ENCODE results near the gene CDC42EP4. TPM values are rescaled to one million over a fixed set of nuclear protein-coding genes. Genes with fewer than 3 reads are reported as not detected.

Gene CDC42EP4
- total and polyA plus RNA-seq, 2 donors from 2014 or later, result 26.2 to 76.9 TPM

DNA sequence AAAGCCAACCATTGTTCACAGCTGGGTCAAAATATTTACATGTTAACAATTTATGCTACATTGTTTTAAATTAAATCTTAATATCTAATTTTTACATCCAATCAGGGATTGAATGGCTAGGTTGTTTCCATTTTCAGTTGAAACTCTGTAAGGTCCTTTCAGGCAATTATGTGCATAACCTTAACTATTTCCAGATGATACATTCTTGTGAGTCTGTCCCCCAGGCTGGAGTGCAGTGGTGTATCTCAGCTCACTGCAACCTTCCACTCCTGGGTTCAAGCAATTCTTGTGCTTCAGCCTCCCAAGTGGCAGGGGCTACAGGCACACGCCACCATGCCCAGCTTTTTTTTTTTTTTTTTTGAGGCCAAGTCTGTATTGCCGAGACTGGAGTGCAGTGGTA is 10.4 kb downstream of the CDC42EP4 start:
- intact Hi-C loops (cut with DNase I), result no loop called here
- Histone ChIP-seq H3K27ac (ENCODE audit: low read depth in 2 of 2, low read length in 2 of 2) (no peak overlapping the region), H3K36me3 (ENCODE audit: control insufficient read depth in 2 of 3, insufficient read depth in 3 of 3, low read length in 3 of 3) (no peaks in the 10 kb centered on the region), H3K27me3 (ENCODE audit: control insufficient read depth, insufficient read depth, low read length) (no peaks in the 10 kb centered on the region), H3K9ac (ENCODE audit: low read length in 3 of 3) (no peak overlapping the region), H3K9me3 (ENCODE audit: control insufficient read depth in 2 of 3, insufficient read depth in 1 of 3, low read length in 3 of 3) (no peaks in the 10 kb centered on the region), H3K4me1 (ENCODE audit: control insufficient read depth in 2 of 3, insufficient read depth in 2 of 3, low read depth in 1 of 3, low read length in 3 of 3) (peaks cover 4 to 35% (median 25%) of the 10 kb centered on the region in 3 donors), H3K4me3 (ENCODE audit: low read length in 3 of 3) (no peak overlapping the region)
- no peak for FAIRE-seq
- DNase-seq, result no peak
- TF ChIP-seq, protein P1, sequence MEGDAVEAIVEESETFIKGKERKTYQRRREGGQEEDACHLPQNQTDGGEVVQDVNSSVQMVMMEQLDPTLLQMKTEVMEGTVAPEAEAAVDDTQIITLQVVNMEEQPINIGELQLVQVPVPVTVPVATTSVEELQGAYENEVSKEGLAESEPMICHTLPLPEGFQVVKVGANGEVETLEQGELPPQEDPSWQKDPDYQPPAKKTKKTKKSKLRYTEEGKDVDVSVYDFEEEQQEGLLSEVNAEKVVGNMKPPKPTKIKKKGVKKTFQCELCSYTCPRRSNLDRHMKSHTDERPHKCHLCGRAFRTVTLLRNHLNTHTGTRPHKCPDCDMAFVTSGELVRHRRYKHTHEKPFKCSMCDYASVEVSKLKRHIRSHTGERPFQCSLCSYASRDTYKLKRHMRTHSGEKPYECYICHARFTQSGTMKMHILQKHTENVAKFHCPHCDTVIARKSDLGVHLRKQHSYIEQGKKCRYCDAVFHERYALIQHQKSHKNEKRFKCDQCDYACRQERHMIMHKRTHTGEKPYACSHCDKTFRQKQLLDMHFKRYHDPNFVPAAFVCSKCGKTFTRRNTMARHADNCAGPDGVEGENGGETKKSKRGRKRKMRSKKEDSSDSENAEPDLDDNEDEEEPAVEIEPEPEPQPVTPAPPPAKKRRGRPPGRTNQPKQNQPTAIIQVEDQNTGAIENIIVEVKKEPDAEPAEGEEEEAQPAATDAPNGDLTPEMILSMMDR (IDR thresholded peaks at IDR 0.05; ENCODE audit: borderline replicate concordance, extremely low read depth, insufficient read depth), result no peak

DNA sequence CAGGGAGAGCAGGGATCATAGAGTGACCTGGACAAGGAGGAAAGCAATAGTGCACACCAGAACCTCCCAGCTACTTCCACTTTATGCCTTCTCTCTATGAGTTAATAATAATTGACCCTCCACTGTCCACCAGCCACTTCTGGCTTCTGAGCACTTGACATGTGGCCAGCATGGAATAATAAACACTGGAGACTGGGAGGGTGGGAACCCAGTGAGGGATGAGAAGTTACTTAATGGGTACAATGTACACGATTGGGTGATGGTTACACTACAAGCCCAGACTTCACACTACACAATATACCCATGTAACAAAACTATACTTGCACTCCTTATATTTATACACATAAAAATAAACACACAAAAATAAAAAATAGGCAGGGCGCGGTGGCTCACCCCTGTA is 11.4 kb downstream of the CDC42EP4 start:
- TF ChIP-seq, protein P1 (IDR thresholded peaks at IDR 0.05; ENCODE audit: borderline replicate concordance, extremely low read depth, insufficient read depth), result no peak
- Histone ChIP-seq H3K4me1 (ENCODE audit: control insufficient read depth in 2 of 3, insufficient read depth in 2 of 3, low read depth in 1 of 3, low read length in 3 of 3) (peaks cover 1 to 29% (median 15%) of the 10 kb centered on the region in 3 donors), H3K27me3 (ENCODE audit: control insufficient read depth, insufficient read depth, low read length) (no peaks in the 10 kb centered on the region), H3K9ac (ENCODE audit: low read length in 3 of 3) (no peak overlapping the region), H3K36me3 (ENCODE audit: control insufficient read depth in 2 of 3, insufficient read depth in 3 of 3, low read length in 3 of 3) (no peaks in the 10 kb centered on the region), H3K9me3 (ENCODE audit: control insufficient read depth in 2 of 3, insufficient read depth in 1 of 3, low read length in 3 of 3) (no peaks in the 10 kb centered on the region), H3K27ac (ENCODE audit: low read depth in 2 of 2, low read length in 2 of 2) (no peak overlapping the region), H3K4me3 (ENCODE audit: low read length in 3 of 3) (no peak overlapping the region)
- FAIRE-seq (no peak), DNase-seq (no peak)
- intact Hi-C loops (cut with DNase I), result no loop called here

- DNase-seq, result peak in 1 of 5 donors; percentile 45
- FAIRE-seq, result no peak
- peak overlapping the region in 1 of 2 donors; percentile 52 for H3K27ac ChIP-seq (ENCODE audit: low read depth in 2 of 2, low read length in 2 of 2)
Observed at GRCh38 chr17:73297934-73298861, 13.6 kb downstream of the CDC42EP4 start.

More at GRCh38 chr17:73297934-73298861, 13.6 kb downstream of the CDC42EP4 start:
- Histone ChIP-seq H3K4me1 (ENCODE audit: control insufficient read depth in 2 of 3, insufficient read depth in 2 of 3, low read depth in 1 of 3, low read length in 3 of 3) (peaks cover 0 to 23% (median 11%) of the 10 kb centered on the region in 3 donors), H3K27me3 (ENCODE audit: control insufficient read depth, insufficient read depth, low read length) (no peaks in the 10 kb centered on the region), H3K9me3 (ENCODE audit: control insufficient read depth in 2 of 3, insufficient read depth in 1 of 3, low read length in 3 of 3) (no peaks in the 10 kb centered on the region), H3K4me3 (ENCODE audit: low read length in 3 of 3) (peak overlapping the region in 1 of 3 donors; percentile 18), H3K9ac (ENCODE audit: low read length in 3 of 3) (peak overlapping the region in 1 of 3 donors; percentile 20), H3K36me3 (ENCODE audit: control insufficient read depth in 2 of 3, insufficient read depth in 3 of 3, low read length in 3 of 3) (no peaks in the 10 kb centered on the region)
- intact Hi-C loops (cut with DNase I), result no loop called here
- TF ChIP-seq, protein P1 (IDR thresholded peaks at IDR 0.05; ENCODE audit: borderline replicate concordance, extremely low read depth, insufficient read depth), result no peak
